HEK293T (cell line): ENCODE measurements around the gene PHC2.
"Not testable (repeated sequence)": the region's sequence is repeated elsewhere in the genome, so short reads cannot be mapped to it uniquely, and the experiment has no call there.

Experiments
- CTCF ChIA-PET: fragments of 350-600 bp; formaldehyde crosslinking; extraction: SDS; loops from one replicate; lab custom pipeline; 2021; ENCODE audit warnings: antibody characterized with exemption, inconsistent platforms; lab: Yijun Ruan, JAX
- POLR2A ChIA-PET: fragments of 350-600 bp; formaldehyde crosslinking; extraction: SDS; loops from one replicate; lab custom pipeline; 2020; ENCODE audit warnings: antibody characterized with exemption, inconsistent platforms; lab: Yijun Ruan, JAX
- DNase-seq: peaks from one replicate; pipeline ENCODE4 v3.0.0; 2012; ENCODE audit warnings: mixed read lengths; ENCODE audit errors: extremely low spot score
- ARNT ChIP-seq: fragments of 450-650 bp; IDR thresholded peaks from 2 replicates; pipeline ENCODE4 v1.6.1; 2017; ENCODE audit warnings: mild to moderate bottlenecking
- BHLHE40 ChIP-seq: fragments of 450-650 bp; IDR thresholded peaks from 2 replicates; pipeline ENCODE4 v1.6.1; 2016; ENCODE audit warnings: mild to moderate bottlenecking, moderate library complexity, borderline replicate concordance
- CTBP1 ChIP-seq: fragments of 450-650 bp; IDR thresholded peaks from 2 replicates; pipeline ENCODE4 v1.6.1; 2016; ENCODE audit warnings: borderline replicate concordance
- ELF4 ChIP-seq: fragments of 450-650 bp; IDR thresholded peaks from 2 replicates; pipeline ENCODE4 v1.6.1; 2017; ENCODE audit warnings: antibody characterized with exemption
- FOXA1 ChIP-seq: fragments of 450-650 bp; IDR thresholded peaks from 2 replicates; pipeline ENCODE4 v1.6.1; 2016; ENCODE audit warnings: mild to moderate bottlenecking
- FOXK2 ChIP-seq: fragments of 450-650 bp; IDR thresholded peaks from 2 replicates; pipeline ENCODE4 v1.6.1; 2016; ENCODE audit warnings: mild to moderate bottlenecking
- FOXM1 ChIP-seq: fragments of 450-650 bp; IDR thresholded peaks from 2 replicates; pipeline ENCODE4 v1.6.1; 2017; ENCODE audit warnings: mild to moderate bottlenecking, borderline replicate concordance
- HDGF ChIP-seq: fragments of 450-650 bp; IDR thresholded peaks from 2 replicates; pipeline ENCODE4 v1.6.1; 2017; ENCODE audit warnings: antibody characterized with exemption, borderline replicate concordance
- L3MBTL2 ChIP-seq: fragments of 450-650 bp; conservative IDR thresholded peaks from 2 replicates; pipeline ENCODE4 v1.6.1; 2016; ENCODE audit warnings: mild to moderate bottlenecking
- LEF1 ChIP-seq: fragments of 450-650 bp; IDR thresholded peaks from 2 replicates; pipeline ENCODE4 v1.6.1; 2017; ENCODE audit warnings: mild to moderate bottlenecking, borderline replicate concordance
- NFRKB ChIP-seq: fragments of 450-650 bp; IDR thresholded peaks from 2 replicates; pipeline ENCODE4 v1.6.1; 2016; ENCODE audit warnings: mild to moderate bottlenecking, moderate library complexity
- PKNOX1 ChIP-seq: fragments of 450-650 bp; IDR thresholded peaks from 2 replicates; pipeline ENCODE4 v1.6.1; 2016
- SP1 ChIP-seq: fragments of 450-650 bp; IDR thresholded peaks from 2 replicates; pipeline ENCODE4 v1.6.1; 2017
- SUZ12 ChIP-seq: fragments of 450-650 bp; IDR thresholded peaks from 2 replicates; pipeline ENCODE4 v1.6.1; 2016; ENCODE audit warnings: mild to moderate bottlenecking
- TARDBP ChIP-seq: fragments of 450-650 bp; IDR thresholded peaks from 2 replicates; pipeline ENCODE4 v1.6.1; 2016
- ZNF384 ChIP-seq: fragments of 450-650 bp; IDR thresholded peaks from 2 replicates; pipeline ENCODE4 v1.6.1; 2016

The PHC2 gene

GRCh38 chr1:33314416-33314815, 116.5 kb downstream of the PHC2 start:
- ChIA-PET CTCF (no interaction called here), POLR2A (interaction anchor here (1.3 kb wide), 1 partner anchor 187 kb away, joined by 3 read pairs; no protein-coding TSS in a partner anchor)
- DNase-seq, result no peak
- no peak for TF ChIP-seq PKNOX1
- TF ChIP-seq ELF4, result no peak
- no peak for TF ChIP-seq FOXM1
- TF ChIP-seq ZNF384, result no peak
- no peak for TF ChIP-seq SP1
- TF ChIP-seq HDGF, result no peak
- no peak for TF ChIP-seq FOXK2
- no peak for TF ChIP-seq NFRKB
- TF ChIP-seq SUZ12, result no peak
- TF ChIP-seq BHLHE40, result no peak

GRCh38 chr1:33312413-33312749, 118.5 kb downstream of the PHC2 start:
- CTCF ChIA-PET, result no interaction called here
- TF ChIP-seq ELF4, result no peak
- no peak for TF ChIP-seq BHLHE40
- no peak for TF ChIP-seq ZNF384
- no peak for TF ChIP-seq FOXA1
- no peak for TF ChIP-seq NFRKB
- no peak for TF ChIP-seq SP1
- no peak for TF ChIP-seq SUZ12
- TF ChIP-seq PKNOX1, result no peak
- no peak for TF ChIP-seq LEF1
- no peak for TF ChIP-seq ARNT
- no peak for TF ChIP-seq TARDBP
- TF ChIP-seq HDGF, result no peak
- no peak for TF ChIP-seq FOXM1
- DNase-seq, result no peak
- POLR2A ChIA-PET, result no interaction called here

GRCh38 chr1:33311706-33312412, 119.0 kb downstream of the PHC2 start:
- ChIA-PET POLR2A (no interaction called here), CTCF (no interaction called here)
- TF ChIP-seq FOXM1 (no peak), BHLHE40 (no peak), FOXK2 (no peak), SUZ12 (no peak)
- DNase-seq, result no peak

- POLR2A ChIA-PET, result no interaction called here
- CTCF ChIA-PET, result no interaction called here
- no peak for DNase-seq
- TF ChIP-seq TARDBP, result no peak
Observed at GRCh38 chr1:33310702-33311101, 120.2 kb downstream of the PHC2 start.

- DNase-seq, POLR2A ChIA-PET, CTCF ChIA-PET: not testable (repeated sequence)
Observed at GRCh38 chr1:33309351-33309750, 121.5 kb downstream of the PHC2 start.

- POLR2A ChIA-PET, result no interaction called here
- CTCF ChIA-PET, result no interaction called here
- TF ChIP-seq HDGF (no peak), FOXA1 (no peak), FOXK2 (no peak), SP1 (no peak), ZNF384 (no peak), FOXM1 (no peak), LEF1 (no peak), NFRKB (no peak), PKNOX1 (no peak), ARNT (no peak), SUZ12 (no peak), ELF4 (no peak), L3MBTL2 (no peak), TARDBP (no peak), BHLHE40 (no peak), CTBP1 (no peak)
- no peak for DNase-seq
Observed at GRCh38 chr1:33307494-33307864, 123.4 kb downstream of the PHC2 start.

- POLR2A ChIA-PET, result no interaction called here
- no peak for DNase-seq
- TF ChIP-seq ELF4 (no peak), SUZ12 (no peak), ZNF384 (no peak), NFRKB (no peak), LEF1 (no peak), SP1 (no peak), ARNT (no peak), FOXK2 (no peak), CTBP1 (no peak)
Observed at GRCh38 chr1:33306653-33307493, 124.0 kb downstream of the PHC2 start.

More at GRCh38 chr1:33306653-33307493, 124.0 kb downstream of the PHC2 start:
- CTCF ChIA-PET, result no interaction called here
